HepG2 (cell line): ENCODE results near the gene SLC9A1. TPM values are rescaled to one million over a fixed set of nuclear protein-coding genes. Genes with fewer than 3 reads are reported as not detected.

Experiments used
- ATAC-seq: fragments of 200-7000 bp; cut with Tn5 transposase; 3 replicates; pipeline ENCODE4 v1.9.1; 2020; ENCODE audit warnings: mild to moderate bottlenecking, moderate library complexity
- BruUV-seq: library from RNA; stranded (reverse); fragments of 400-500 nt; replicated peaks from 2 replicates; lab custom pipeline; 2021; lab: Mats Ljungman, UMichigan
- CTCF ChIA-PET: fragments of 300-600 bp; formaldehyde crosslinking; extraction: SDS; loops from one replicate; lab custom pipeline; 2021; ENCODE audit warnings: low total read pairs, inconsistent platforms, low intra/inter-chr PET ratio; lab: Yijun Ruan, JAX
- POLR2A ChIA-PET: fragments of 350-600 bp; sonication (Branson Sonifier 250); formaldehyde crosslinking; loops from one replicate; lab custom pipeline; 2020; ENCODE audit warnings: antibody characterized with exemption, inconsistent platforms; lab: Yijun Ruan, JAX
- DNase-seq: peaks from one replicate; pipeline ENCODE4 v3.0.0-alpha.2; 2015; ENCODE audit warnings: low spot score
- FAIRE-seq: peaks from 3 replicates; lab custom pipeline; 2011; peaks lifted over from hg19 to GRCh38; lab: Jason Lieb, UNC
- H2AFZ ChIP-seq: one replicate; pipeline ENCODE4 v1.6.1; 2011; ENCODE audit warnings: low read length, inconsistent platforms
- H3K27ac ChIP-seq: fragments of 300-600 bp; 3 replicates; pipeline ENCODE4 v1.8.0; 2011; ENCODE audit warnings: mixed run types, mild to moderate bottlenecking, mixed read lengths, low read length, inconsistent platforms; ENCODE audit not compliant: insufficient read depth; ENCODE audit errors: extremely low read length
- H3K27me3 ChIP-seq, 2 experiments: fragments of 200-600 bp in 1 of 2; 2 replicates in 1 of 2; 3 replicates in 1 of 2; pipeline versions ENCODE4 v1.6.0 to v1.8.0; 2011; ENCODE audit warnings: low read length in 2 of 2, mild to moderate bottlenecking in 2 of 2, moderate library complexity in 2 of 2, inconsistent platforms in 1 of 2; ENCODE audit not compliant: insufficient read depth in 2 of 2, control insufficient read depth in 1 of 2
- H3K36me3 ChIP-seq, 2 experiments: fragments of 200-600 bp in 1 of 2; replicated peaks in 1 of 2; 2 replicates in 1 of 2; 3 replicates in 1 of 2; pipeline versions ENCODE4 v1.5.1 to v1.8.0; 2011; ENCODE audit warnings: low read length in 2 of 2, inconsistent platforms in 1 of 2; ENCODE audit not compliant: insufficient read depth in 2 of 2, control insufficient read depth in 1 of 2
- H3K4me1 ChIP-seq: 2 replicates; pipeline ENCODE4 v1.5.1; 2012; ENCODE audit warnings: low read length, inconsistent platforms; ENCODE audit not compliant: insufficient read depth
- H3K4me2 ChIP-seq: 2 replicates; pipeline ENCODE4 v1.6.0; 2011; ENCODE audit warnings: low read depth, low read length, inconsistent platforms
- H3K4me3 ChIP-seq, 3 experiments: fragments of 200-600 bp in 1 of 3; sonication (generic), shearing (Covaris generic) in 1 of 3; replicated peaks in 1 of 3; 2 replicates each; pipeline ENCODE4 v1.5.1; 2011 to 2016; ENCODE audit warnings: low read length in 3 of 3, inconsistent platforms in 2 of 3, low read depth in 2 of 3, mild to moderate bottlenecking in 2 of 3, control low read depth in 1 of 3, mixed read lengths in 1 of 3; ENCODE audit not compliant: insufficient read depth in 1 of 3
- H3K79me2 ChIP-seq: one replicate; pipeline ENCODE4 v1.6.1; 2011; ENCODE audit warnings: low read length, inconsistent platforms; ENCODE audit not compliant: insufficient read depth
- H3K9ac ChIP-seq: 2 replicates; pipeline ENCODE4 v1.6.0; 2011; ENCODE audit warnings: mild to moderate bottlenecking, low read depth, low read length, inconsistent platforms; ENCODE audit not compliant: insufficient read depth
- H3K9me3 ChIP-seq: 2 replicates; pipeline ENCODE4 v1.5.1; 2012; ENCODE audit warnings: mild to moderate bottlenecking, low read length
- H4K20me1 ChIP-seq: 2 replicates; pipeline ENCODE4 v1.6.0; 2011; ENCODE audit warnings: inconsistent platforms, mild to moderate bottlenecking, low read length, moderate library complexity; ENCODE audit not compliant: insufficient read depth
- AKAP8 ChIP-seq: sonication (generic); formaldehyde crosslinking; IDR thresholded peaks from 2 replicates; pipeline ENCODE4 v1.5.1; 2020; ENCODE audit warnings: mild to moderate bottlenecking, missing genetic modification reagents
- CCDC6 ChIP-seq: sonication (generic); formaldehyde crosslinking; IDR thresholded peaks from 2 replicates; pipeline ENCODE4 v1.8.1; 2022; ENCODE audit warnings: mild to moderate bottlenecking, missing genetic modification reagents, moderate library complexity
- CEBPG ChIP-seq: IDR thresholded peaks from 2 replicates; pipeline ENCODE4 v1.6.1; 2016
- GLI4 ChIP-seq: sonication (generic); formaldehyde crosslinking; IDR thresholded peaks from 2 replicates; pipeline ENCODE4 v1.5.1; 2020; ENCODE audit warnings: missing genetic modification reagents, mild to moderate bottlenecking, moderate library complexity, borderline replicate concordance
- IRF1 ChIP-seq: sonication (generic); formaldehyde crosslinking; IDR thresholded peaks from 2 replicates; pipeline ENCODE4 v1.4.0; 2020; ENCODE audit warnings: low read depth, mild to moderate bottlenecking, missing genetic modification reagents
- NKX3-1 ChIP-seq: sonication (generic); formaldehyde crosslinking; IDR thresholded peaks from 2 replicates; pipeline ENCODE4 v1.5.0; 2020; ENCODE audit warnings: missing genetic modification reagents
- NR2F6 ChIP-seq, 2 experiments: IDR thresholded peaks; 2 replicates each; pipeline ENCODE4 v1.6.1; 2016; ENCODE audit warnings: antibody characterized with exemption in 1 of 2, mild to moderate bottlenecking in 1 of 2
- RXRB ChIP-seq: IDR thresholded peaks from 2 replicates; pipeline ENCODE4 v1.6.1; 2016; ENCODE audit warnings: borderline replicate concordance, missing genetic modification reagents, missing compliant biosample characterization
- SNAPC2 ChIP-seq: sonication (generic); formaldehyde crosslinking; IDR thresholded peaks from 2 replicates; pipeline ENCODE4 v1.8.1; 2022; ENCODE audit warnings: mild to moderate bottlenecking, missing genetic modification reagents
- U2AF1 ChIP-seq: fragments of 200-400 bp; formaldehyde crosslinking; optimal IDR thresholded peaks from 2 replicates; pipeline ENCODE3; 2017; ENCODE audit warnings: mild to moderate bottlenecking, low read depth, low read length
- ZKSCAN8 ChIP-seq: IDR thresholded peaks from 2 replicates; pipeline ENCODE4 v1.6.1; 2016; ENCODE audit warnings: borderline replicate concordance, missing genetic modification reagents, missing compliant biosample characterization
- ZNF550 ChIP-seq: sonication (generic); formaldehyde crosslinking; IDR thresholded peaks from 2 replicates; pipeline ENCODE4 v1.4.0; 2020; ENCODE audit warnings: mild to moderate bottlenecking, missing genetic modification reagents, borderline replicate concordance
- ZNF614 ChIP-seq: IDR thresholded peaks from 2 replicates; pipeline ENCODE4 v1.6.1; 2018; ENCODE audit warnings: missing biosample characterization, missing genetic modification reagents, inconsistent platforms, borderline replicate concordance
- ZNF709 ChIP-seq: sonication (generic); formaldehyde crosslinking; IDR thresholded peaks from 2 replicates; pipeline ENCODE4 v1.5.0; 2020; ENCODE audit warnings: mild to moderate bottlenecking, missing genetic modification reagents
- ZNF737 ChIP-seq: sonication (generic); formaldehyde crosslinking; IDR thresholded peaks from 2 replicates; pipeline ENCODE4 v1.5.0; 2020; ENCODE audit warnings: missing genetic modification reagents, mild to moderate bottlenecking, borderline replicate concordance
- WGBS: methylation state at CpG from one replicate; pipeline ENCODE4 v1.1.6; 2017; ENCODE audit warnings: low lambda C conversion rate; 5-methylcytosine and 5-hydroxymethylcytosine counted together
- in situ Hi-C: cut with HindIII; loops from 2 replicates; pipeline ENCODE4 v1.10.0; 2017; ENCODE audit warnings: low pct_unique_long_range_greater_than_20kb; ENCODE audit not compliant: extremely low pct_ligation_motif_present
- intact Hi-C: fragments of 100-400 bp; cut with micrococcal nuclease; formaldehyde crosslinking; loops from one replicate; pipeline ENCODE4 v1.10.0; 2022; ENCODE audit not compliant: unreplicated experiment
- polyA plus RNA-seq, 8 experiments: library from polyadenylated mRNA; depleted of rRNA in 3 of 8; stranded (reverse) in 7 of 8; unstranded in 1 of 8; fragments of >200 nt; fragmentation: Illumina TruSeq in 4 of 8; extraction: Trizol in 4 of 8; gene quantifications; 2 replicates each; pipeline versions ENCODE4 v1.2.1 to v1.2.3, GENCODE V29; 2011 to 2016; ENCODE audit warnings: low read depth in 4 of 8, missing spikeins in 1 of 8, mixed read lengths in 1 of 8; ENCODE audit not compliant: insufficient read depth in 1 of 8
- total RNA-seq, 5 experiments: library from RNA; depleted of rRNA; stranded (reverse); fragments of >200 nt; fragmentation: Illumina TruSeq; extraction: Trizol; gene quantifications; 2 replicates each; pipeline ENCODE4 v1.2.3, GENCODE V29; 2016; ENCODE audit warnings: low read depth in 1 of 5
- TF ChIP-seq, protein P1 (sequence below): sonication (generic); formaldehyde crosslinking; IDR thresholded peaks from 2 replicates; pipeline ENCODE4 v1.8.0; 2022; ENCODE audit warnings: missing genetic modification reagents, mild to moderate bottlenecking, inconsistent platforms, borderline replicate concordance
- TF ChIP-seq, protein P2 (sequence below): sonication (generic); formaldehyde crosslinking; IDR thresholded peaks from 2 replicates; pipeline ENCODE4 v1.5.0; 2020; ENCODE audit warnings: mild to moderate bottlenecking, missing genetic modification reagents

SLC9A1 gene
- total and polyA plus RNA-seq, 2 of the 13 experiments (the other 11 are each of a cell fraction or from before 2014, with no cell fraction given), result 1.4 to 2.9 TPM

DNA sequence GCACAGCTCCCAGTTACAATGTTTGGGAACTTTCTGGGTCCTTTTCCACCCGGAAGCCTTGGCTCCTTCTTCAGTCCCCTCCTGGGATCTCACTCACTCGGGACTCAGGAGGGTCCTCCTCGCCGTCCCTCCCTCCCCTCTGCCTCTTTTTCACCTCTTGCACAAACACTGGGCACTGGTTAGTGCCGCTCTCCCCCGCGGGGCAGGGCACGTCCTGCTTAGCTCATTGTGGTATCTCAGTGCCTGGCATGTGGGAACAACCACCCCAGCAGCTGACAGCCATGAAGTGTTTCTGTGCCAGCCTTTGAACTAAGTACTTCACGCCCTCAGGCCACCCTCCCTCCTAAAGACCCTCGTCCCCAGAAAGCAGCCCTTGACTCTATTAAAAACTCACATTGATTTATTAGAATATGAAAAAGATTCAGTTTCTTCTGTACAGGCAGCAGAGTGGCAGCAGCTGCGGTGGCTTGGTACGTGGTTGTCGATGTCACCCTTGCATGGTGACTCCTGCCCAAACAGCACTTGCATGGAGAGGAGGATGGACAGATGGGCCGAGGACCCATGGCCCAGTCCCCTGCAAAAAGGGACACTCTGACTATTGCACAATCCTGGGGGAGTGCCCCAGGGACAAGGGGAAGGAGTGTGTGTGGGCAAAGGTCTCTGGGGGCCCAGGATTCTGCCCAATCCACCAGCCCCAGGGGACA is 56.3 kb downstream of the SLC9A1 start:
- no peaks in the 10 kb centered on the region for H4K20me1 ChIP-seq
- H3K27me3 ChIP-seq, result peaks cover 0 to 13% of the 10 kb centered on the region in 2 experiments; a peak in 2 of 5 replicates
- peak overlapping the region in 2 of 3 experiments; percentile 13 to 43; a peak in 2 of 6 replicates for H3K4me3 ChIP-seq
- H2AFZ ChIP-seq, result no peak overlapping the region
- ChIA-PET POLR2A (interaction anchor here (1.4 to 1.6 kb wide), 2 partner anchors 53 to 57 kb away, joined by 5 read pairs; partner anchors contain the start of gene SLC9A1), CTCF (interaction anchor here (1.5 to 5.5 kb wide), 2 partner anchors 53 to 54 kb away, joined by 4 to 95 read pairs; no protein-coding TSS in a partner anchor)
- ATAC-seq (peak; percentile 9), DNase-seq (peak; percentile 11), FAIRE-seq (no peak)
- peak overlapping the region; percentile 5; the same call in 1 of the 2 replicates for H3K9ac ChIP-seq
- peaks cover 29% of the 10 kb centered on the region for H3K4me1 ChIP-seq
- no TSS peak for BruUV-seq
- in situ Hi-C loops (loop anchor here (5.0 kb wide), 2 partner anchors 51 to 131 kb away; no protein-coding TSS in a partner anchor), intact Hi-C loops (loop anchor here (10.0 kb wide), 1 partner anchor 134 kb away; the partner anchor contains the start of gene KDF1)
- H3K4me2 ChIP-seq, result peak overlapping the region; percentile 64
- WGBS, result 15% methylated on average over 14 of the region's 14 CpGs
- no peaks in the 10 kb centered on the region for H3K36me3 ChIP-seq
- no peaks in the 10 kb centered on the region for H3K9me3 ChIP-seq
- no peaks in the 10 kb centered on the region for H3K79me2 ChIP-seq
- no peak overlapping the region for H3K27ac ChIP-seq
- no peak for TF ChIP-seq IRF1 (CRISPR knock-in tag)
- TF ChIP-seq ZKSCAN8 (CRISPR knock-in tag), result no peak
- TF ChIP-seq, protein P1, sequence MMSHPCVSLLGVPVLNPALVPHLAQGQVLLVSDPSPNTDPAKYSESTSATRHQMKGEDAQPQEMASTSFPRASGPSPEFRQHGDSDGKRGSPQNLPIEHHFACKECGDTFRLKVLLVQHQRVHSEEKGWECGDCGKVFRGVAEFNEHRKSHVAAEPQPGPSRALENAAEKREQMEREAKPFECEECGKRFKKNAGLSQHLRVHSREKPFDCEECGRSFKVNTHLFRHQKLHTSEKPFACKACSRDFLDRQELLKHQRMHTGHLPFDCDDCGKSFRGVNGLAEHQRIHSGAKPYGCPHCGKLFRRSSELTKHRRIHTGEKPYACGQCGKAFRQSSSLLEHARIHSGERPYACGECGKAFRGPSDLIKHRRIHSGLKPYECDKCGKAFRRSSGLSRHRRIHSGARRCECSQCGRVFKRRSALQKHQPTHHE (CRISPR knock-in tag), result no peak
- TF ChIP-seq U2AF1, result no peak
- no peak for TF ChIP-seq GLI4 (CRISPR knock-in tag)
- TF ChIP-seq NR2F6 (IDR thresholded peaks at IDR 0.05), result no peak
- no peak for TF ChIP-seq NR2F6 (CRISPR knock-in tag; IDR thresholded peaks at IDR 0.05)
- TF ChIP-seq SNAPC2 (CRISPR knock-in tag), result no peak
- peak; percentile 92 for TF ChIP-seq CEBPG
- TF ChIP-seq RXRB, result no peak
- TF ChIP-seq ZNF550 (CRISPR knock-in tag), result no peak
- TF ChIP-seq CCDC6, result 0 out of 2 replicates have a peak, but pooled peaks have one; percentile 24
- no peak for TF ChIP-seq NKX3-1 (CRISPR knock-in tag)
- no peak for TF ChIP-seq ZNF709 (CRISPR knock-in tag)
- TF ChIP-seq ZNF614 (CRISPR knock-in tag), result no peak
- TF ChIP-seq, protein P2, sequence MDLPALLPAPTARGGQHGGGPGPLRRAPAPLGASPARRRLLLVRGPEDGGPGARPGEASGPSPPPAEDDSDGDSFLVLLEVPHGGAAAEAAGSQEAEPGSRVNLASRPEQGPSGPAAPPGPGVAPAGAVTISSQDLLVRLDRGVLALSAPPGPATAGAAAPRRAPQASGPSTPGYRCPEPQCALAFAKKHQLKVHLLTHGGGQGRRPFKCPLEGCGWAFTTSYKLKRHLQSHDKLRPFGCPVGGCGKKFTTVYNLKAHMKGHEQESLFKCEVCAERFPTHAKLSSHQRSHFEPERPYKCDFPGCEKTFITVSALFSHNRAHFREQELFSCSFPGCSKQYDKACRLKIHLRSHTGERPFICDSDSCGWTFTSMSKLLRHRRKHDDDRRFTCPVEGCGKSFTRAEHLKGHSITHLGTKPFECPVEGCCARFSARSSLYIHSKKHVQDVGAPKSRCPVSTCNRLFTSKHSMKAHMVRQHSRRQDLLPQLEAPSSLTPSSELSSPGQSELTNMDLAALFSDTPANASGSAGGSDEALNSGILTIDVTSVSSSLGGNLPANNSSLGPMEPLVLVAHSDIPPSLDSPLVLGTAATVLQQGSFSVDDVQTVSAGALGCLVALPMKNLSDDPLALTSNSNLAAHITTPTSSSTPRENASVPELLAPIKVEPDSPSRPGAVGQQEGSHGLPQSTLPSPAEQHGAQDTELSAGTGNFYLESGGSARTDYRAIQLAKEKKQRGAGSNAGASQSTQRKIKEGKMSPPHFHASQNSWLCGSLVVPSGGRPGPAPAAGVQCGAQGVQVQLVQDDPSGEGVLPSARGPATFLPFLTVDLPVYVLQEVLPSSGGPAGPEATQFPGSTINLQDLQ (CRISPR knock-in tag), result no peak
- TF ChIP-seq ZNF737 (CRISPR knock-in tag), result no peak
- TF ChIP-seq AKAP8 (CRISPR knock-in tag), result 0 out of 2 replicates have a peak, but pooled peaks have one; percentile 27
